ENCODE data around the gene PAQR9. TPM values are rescaled to one million over a fixed set of nuclear protein-coding genes. Genes with fewer than 3 reads are reported as not detected.

Gene PAQR9
- total and polyA plus RNA-seq, 9 of the 15 experiments (the other 6 are each of a cell fraction or from before 2014, with no cell fraction given): 0.04 to 0.58 (median 0.22) TPM

DNA sequence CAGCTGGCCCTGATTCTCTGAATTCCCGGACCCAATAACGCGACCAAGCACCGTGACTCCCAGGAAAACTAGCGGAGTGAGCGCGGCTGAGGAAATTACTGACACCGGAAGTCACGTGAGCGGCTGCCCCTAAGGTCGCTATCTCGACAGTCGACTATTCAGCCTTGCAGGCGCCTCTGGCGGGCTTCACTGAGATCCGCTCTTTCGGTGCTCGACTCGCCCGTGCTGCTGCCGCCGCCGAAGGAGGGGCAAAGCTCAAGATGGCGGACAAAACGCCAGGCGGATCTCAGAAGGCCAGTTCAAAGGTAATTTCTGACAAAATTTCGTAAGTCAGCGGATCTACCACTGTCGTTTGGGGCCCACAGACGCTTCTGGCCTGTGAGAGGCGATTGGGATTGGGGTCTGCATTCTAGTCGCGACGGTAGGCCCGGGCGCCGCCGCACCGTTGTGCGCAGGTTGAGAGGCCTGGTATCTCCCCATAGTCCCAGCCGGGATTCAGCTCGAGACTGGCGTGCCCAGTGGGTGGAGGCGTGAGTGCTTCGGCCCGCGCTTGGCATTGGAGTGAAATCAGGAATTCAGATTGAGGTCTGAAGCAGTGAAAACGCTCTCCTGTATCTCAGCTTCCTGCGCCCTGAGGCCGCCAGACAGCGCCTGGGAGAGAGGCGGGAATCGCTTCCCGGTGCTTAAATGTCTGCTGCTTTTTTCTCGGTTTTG, 38.1 kb upstream of the PAQR9 start, which contains the start of gene U2SURP (continued):
- TF ChIP-seq TOE1 (IDR thresholded peaks at IDR 0.05; ENCODE audit: borderline replicate concordance) (peak; percentile 99), TOE1 (CRISPR knock-in tag; IDR thresholded peaks at IDR 0.05; ENCODE audit: borderline replicate concordance, low read depth) (no peak), CREB3L1 (IDR thresholded peaks at IDR 0.05; ENCODE audit: borderline replicate concordance, low read depth) (peak; percentile 70), PURB (CRISPR knock-in tag; IDR thresholded peaks at IDR 0.05; ENCODE audit: low read depth) (no peak), ZNF165 (CRISPR knock-in tag; IDR thresholded peaks at IDR 0.05; ENCODE audit: borderline replicate concordance) (no peak), ZBTB7A (IDR thresholded peaks at IDR 0.05; ENCODE audit: borderline replicate concordance, control insufficient read depth, low read depth, low read length) (peak; percentile 46; the same call in 1 of the 2 replicates), POLR3G (IDR thresholded peaks at IDR 0.05; ENCODE audit: extremely low read depth, insufficient read length, insufficient replicate concordance) (no peak), MTF1 (CRISPR knock-in tag; IDR thresholded peaks at IDR 0.05; ENCODE audit: borderline replicate concordance) (no peak), ZBTB49 (CRISPR knock-in tag; IDR thresholded peaks at IDR 0.05; ENCODE audit: borderline replicate concordance) (no peak), TCF7 (IDR thresholded peaks at IDR 0.05; ENCODE audit: borderline replicate concordance) (no peak; the same call in 1 of the 2 replicates), TAF7 (tag; IDR thresholded peaks at IDR 0.05) (peak; percentile 75; the same call in 1 of the 2 replicates), SAFB (IDR thresholded peaks at IDR 0.05; ENCODE audit: borderline replicate concordance, low read depth, low read length) (no peak), ZBTB17 (CRISPR knock-in tag; IDR thresholded peaks at IDR 0.05) (peak; percentile 100), TGIF2 (CRISPR knock-in tag; IDR thresholded peaks at IDR 0.05) (no peak), NEUROD1 (IDR thresholded peaks at IDR 0.05; ENCODE audit: borderline replicate concordance, low read depth, low read length, partially characterized antibody) (peak; percentile 87), KLF6 (CRISPR knock-in tag; IDR thresholded peaks at IDR 0.05; ENCODE audit: borderline replicate concordance) (peak; percentile 35; the same call in 1 of the 2 replicates), NFIC (IDR thresholded peaks at IDR 0.05) (peak; percentile 20; the same call in 1 of the 2 replicates), NFE2L1 (tag; IDR thresholded peaks at IDR 0.05; ENCODE audit: borderline replicate concordance, low read depth) (no peak), E2F3 (CRISPR knock-in tag; IDR thresholded peaks at IDR 0.05) (peak; percentile 70; the same call in 1 of the 2 replicates), NFXL1 (CRISPR knock-in tag; IDR thresholded peaks at IDR 0.05) (no peak), TFE3 (CRISPR knock-in tag; IDR thresholded peaks at IDR 0.05) (peak; percentile 99), HDGF (IDR thresholded peaks at IDR 0.05) (no peak)

Measured in K562 (cell line).